Measurements from ENCODE around the gene DGCR2.
"Not testable (repeated sequence)": the region's sequence is repeated elsewhere in the genome, so short reads cannot be mapped to it uniquely, and the experiment has no call there.

Gene DGCR2

GRCh38 chr22:19057999-19058491, 64.2 kb downstream of the DGCR2 start:
- DNase-seq = no peak

GRCh38 chr22:19057539-19057938, 64.7 kb downstream of the DGCR2 start:
- DNase-seq = no peak

DNA sequence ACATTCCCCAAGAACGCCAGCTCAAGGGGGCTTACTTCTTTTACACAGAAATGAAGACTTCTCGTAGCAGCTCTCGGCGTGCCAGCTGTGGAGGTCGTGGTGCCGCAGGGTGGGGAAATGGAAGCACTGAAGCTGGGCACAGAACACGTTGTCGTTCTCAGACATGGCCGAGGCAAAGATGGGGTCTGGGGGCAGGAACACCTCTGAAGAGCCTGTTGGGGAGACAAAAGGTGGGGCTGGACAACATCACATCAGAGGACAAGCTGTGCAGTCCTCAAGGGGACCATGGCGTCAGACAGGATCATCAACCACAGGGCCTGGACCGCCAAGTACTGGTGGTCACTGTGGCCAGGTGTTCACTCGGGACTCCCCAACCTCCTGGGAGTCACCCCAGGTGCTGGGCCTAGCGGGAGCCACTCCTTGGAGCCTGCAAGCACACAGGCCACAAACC, 65.2 kb downstream of the DGCR2 start:
- DNase-seq = no peak

DNA sequence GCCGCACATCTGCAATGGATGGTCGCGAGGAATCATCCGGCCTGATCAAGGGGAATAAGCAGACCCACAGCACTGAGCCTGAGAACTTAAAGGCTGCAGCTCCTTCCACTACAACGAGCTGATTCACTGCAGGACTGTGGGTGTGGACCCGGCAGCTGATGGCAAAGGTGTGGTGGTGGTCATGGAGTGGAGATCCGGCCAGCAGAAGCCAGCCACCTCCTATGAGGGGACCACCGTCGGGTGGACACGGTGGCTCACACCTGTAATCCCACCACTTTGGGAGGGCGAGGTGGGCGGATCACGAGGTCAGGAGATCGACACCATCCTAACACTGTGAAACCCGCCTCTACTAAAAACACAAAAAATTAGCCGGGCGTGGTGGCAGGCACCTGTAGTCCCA, 66.4 kb downstream of the DGCR2 start:
- DNase-seq = no peak

GRCh38 chr22:19052941-19053541, 69.2 kb downstream of the DGCR2 start:
- no peak for DNase-seq

- no peak for DNase-seq
These were observed 70.7 kb downstream of the DGCR2 start for GRCh38 chr22:19051381-19052072.

- DNase-seq = not testable (repeated sequence)
These were observed 71.4 kb downstream of the DGCR2 start for GRCh38 chr22:19050847-19051246.

DNA sequence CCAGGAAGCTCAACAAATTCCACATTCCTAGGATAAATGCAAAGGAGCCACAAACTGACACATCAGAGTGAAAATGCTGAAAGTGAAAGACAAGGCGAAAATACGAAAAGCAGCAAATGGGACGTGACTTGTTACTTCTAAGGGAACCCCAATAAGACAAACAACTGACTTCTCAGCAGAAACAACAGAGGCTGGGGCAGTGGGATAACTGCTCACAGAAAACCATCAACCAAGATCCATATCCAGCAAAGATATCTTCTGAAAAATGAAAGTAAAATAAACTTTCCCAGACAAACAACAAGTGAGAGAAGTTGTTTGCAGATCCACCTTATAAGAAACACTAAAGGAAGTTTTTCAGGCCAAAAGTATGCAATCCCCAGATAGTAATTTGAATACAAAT, 72.1 kb downstream of the DGCR2 start:
- no peak for DNase-seq

DNA sequence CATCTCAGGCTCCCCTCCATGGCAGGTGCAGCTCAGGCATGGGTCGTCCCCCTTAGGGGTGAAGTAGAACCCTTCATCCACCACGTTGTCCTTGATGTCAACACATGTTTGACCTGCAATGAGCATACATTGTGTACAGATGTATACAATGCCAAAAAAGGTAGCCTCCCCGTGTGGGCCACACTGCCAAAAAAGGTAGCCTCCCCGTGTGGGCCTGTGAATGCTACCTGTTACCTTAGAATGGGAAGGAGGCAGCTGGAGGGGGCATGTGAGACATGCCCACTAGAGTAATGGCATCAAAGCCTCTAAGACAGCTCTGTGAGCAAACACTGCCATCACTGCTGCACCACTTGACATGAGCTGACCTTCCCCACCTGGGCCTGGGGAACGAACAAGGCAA, 73.7 kb downstream of the DGCR2 start:
- no peak for DNase-seq

- no peak for DNase-seq
These were observed 74.2 kb downstream of the DGCR2 start for GRCh38 chr22:19047993-19048392.

- DNase-seq = no peak
These were observed 75.2 kb downstream of the DGCR2 start for GRCh38 chr22:19046719-19047609.

GRCh38 chr22:19046287-19046686, 75.9 kb downstream of the DGCR2 start:
- DNase-seq = no peak

DNA sequence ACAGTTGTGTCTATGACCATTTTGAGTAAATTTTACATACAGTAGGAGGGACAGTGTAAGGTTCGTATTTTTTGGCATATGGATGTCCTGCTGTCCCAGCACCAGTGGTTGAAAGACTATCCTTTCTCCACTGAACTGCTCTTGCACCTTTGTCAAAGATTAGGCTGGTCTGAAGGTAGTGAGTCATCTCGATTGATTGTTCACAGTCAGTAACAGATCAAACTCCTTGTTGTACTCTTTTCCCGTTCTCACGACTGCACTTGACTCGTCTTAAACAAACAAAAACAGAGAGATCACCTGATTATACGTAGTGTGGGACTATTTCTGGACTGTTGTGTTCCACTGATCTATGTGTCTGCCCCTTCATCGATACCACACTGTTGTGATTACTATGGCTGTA, 77.1 kb downstream of the DGCR2 start:
- no peak for DNase-seq

- DNase-seq = no peak
These were observed 77.8 kb downstream of the DGCR2 start for GRCh38 chr22:19044381-19044780.

DNA sequence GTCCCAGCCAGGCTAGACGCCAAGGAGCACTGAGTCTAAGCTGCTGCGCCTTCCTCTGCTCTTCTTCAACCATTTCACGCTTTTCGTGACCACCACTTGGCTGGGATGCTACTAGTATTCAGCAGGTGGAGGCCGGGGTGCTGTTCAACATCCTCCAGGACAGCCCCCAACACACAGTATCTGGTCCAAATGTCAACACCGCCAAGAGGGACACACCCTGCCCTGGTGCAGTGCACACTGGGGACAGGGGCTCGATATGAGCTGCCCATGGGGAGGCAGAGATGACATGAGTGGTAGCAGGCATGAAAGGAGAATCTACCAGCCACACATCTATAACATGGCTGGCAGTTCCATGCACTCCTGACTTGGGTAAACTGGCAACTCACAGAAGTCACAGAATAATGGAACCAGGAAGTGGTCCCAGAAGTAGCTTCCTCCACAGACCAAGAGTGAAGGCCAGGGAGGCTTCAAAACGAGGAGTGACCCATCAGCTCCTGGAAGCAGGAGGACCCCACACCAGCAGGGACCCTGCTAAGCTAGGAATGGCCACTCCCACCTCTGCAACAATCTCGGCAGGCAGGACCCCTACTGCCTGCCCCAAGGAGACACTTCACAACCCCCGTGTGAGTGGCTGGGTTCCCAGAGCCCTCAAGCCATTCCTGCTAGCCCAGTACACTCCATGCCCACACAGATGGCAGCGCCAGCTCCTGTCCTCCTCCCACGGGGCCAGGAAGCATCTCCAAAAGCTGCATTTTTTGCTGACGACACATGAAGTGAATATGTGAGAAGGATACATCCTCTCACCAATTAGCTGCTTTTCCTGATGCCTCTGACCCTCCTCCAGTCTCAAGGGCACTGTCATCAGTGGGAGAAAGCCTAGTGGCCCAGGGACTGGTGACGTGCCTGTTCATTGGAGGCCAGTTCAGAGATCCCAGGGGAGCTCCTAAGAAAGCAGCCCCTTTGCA, 78.8 kb downstream of the DGCR2 start:
- no peak for DNase-seq

DNA sequence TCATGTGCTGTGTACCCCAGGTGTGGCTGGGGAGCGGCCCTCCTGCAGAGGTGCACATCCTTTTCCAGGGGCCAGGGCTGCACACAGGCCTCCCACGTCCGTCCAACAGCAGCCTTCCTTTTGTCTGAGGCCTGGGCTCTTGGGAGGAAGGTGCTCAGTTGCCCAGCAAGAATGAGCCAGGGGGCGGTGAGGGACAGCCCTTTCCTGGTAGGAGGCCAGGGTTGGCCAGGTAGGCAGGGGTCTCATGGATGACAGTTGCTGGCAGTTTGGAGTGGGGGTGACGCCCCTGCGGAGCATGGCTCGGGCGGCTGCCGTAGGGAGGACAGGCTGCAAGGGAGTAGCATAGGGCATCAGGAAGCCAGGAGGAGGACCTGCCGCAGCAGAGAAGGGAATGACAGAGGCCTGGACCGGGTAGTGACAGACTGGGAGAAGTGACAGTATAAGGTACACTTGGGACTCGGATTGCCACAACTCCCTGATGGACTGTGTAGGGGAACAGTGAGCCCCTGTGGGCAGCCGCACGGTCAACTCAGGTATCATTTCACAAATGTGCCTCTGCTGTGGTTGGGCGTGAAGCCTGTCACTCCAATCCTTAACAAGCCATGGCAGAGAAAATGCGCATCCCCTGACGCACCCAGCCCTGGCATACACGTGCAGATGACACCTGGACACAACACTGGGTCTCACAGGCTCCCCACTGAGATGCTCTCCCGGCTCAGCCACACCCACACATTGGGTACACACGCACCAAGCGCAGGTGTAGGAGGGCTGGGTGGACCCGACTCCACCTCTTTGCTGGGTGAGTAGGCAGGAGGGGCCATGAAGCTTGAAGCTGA, 79.7 kb downstream of the DGCR2 start:
- no peak for DNase-seq

GRCh38 chr22:19041704-19042074, 80.5 kb downstream of the DGCR2 start:
- DNase-seq = no peak

DNA sequence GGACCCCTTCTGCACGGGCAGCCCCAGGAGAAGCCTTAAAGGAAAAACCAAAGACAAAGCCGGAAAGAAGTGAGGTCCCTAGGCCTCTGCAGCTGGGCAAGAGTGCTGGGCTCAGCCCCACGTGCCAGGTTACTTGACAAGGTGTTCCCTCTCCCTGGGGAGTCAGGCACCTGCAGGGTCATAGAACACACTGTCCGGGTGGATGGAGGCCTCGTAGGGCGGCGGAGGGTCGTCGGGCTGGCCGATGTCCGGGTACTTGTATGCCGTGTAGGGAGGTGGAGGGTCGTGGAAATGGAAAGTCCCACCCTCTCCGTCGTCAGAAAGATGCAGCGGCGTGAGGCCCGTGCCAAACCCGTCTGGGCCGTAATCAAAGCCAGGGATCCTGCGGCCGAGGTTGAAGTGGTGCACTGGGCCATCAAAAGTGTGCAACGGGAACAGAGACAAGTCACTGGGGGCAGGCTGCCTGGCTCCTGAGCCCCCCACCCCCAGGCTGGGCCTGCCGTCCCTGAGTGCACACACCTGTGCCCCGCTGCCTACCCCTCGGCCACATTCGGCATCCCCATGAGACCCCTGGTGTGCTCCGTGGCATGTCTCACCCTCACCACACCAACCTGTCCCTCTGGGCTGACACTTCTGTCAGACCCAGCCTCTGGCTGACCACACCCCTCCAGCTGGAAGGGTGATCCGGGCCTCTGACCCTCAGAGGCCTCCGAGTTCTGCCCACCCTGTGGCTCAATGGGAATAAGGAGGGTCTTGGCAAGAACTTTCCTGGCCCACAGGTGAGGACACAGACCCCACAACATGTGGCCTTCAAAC, 81.1 kb downstream of the DGCR2 start:
- DNase-seq = no peak

DNA sequence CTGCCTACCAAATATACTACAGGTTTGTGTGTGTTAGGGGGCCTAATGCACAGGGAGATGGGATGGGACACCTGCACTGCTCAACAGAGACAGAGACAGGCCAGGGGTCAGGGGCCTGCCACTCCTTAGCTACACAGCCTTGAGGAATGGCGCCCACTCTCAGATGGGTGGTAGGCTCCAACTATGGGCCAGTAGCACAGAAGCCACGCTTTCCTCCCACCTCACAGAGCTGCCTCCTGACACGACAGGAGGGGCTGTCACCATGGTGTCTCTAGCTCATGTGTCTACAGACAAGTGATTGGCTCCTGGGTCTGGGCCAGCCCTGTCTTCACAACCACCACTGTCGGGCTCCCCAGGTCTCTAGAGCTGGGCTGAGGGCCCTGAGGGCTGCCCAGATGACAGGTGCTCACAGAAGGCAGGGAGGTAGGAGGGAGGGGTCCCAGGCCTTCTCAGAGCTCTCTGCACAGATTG, 81.8 kb downstream of the DGCR2 start:
- DNase-seq = no peak

DNA sequence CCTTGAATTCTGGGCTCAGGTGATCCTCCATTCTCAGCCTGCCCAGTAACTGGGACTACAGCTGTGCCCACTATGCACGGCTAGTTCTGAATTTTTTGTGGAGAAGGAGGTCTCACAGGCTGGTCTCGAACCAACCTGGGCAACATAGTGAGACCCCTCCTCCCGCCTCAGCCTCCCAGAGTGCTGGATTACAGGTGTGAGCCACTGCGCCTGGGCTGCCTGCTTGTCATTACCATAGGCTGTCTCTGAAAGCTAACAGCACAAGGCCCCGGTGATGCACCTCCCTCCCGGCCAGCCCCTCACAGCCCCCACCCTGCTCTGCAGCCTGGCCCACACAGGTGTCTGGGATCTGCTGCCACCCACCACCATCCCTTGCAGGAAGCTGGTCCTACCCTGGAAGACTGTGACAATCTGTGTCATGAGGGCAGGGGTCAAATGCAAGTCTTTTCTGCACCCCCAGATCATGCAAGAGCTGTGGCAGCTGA, 82.4 kb downstream of the DGCR2 start:
- DNase-seq = no peak
